ENCODE results near the gene ERP27.

Gene ERP27

DNA sequence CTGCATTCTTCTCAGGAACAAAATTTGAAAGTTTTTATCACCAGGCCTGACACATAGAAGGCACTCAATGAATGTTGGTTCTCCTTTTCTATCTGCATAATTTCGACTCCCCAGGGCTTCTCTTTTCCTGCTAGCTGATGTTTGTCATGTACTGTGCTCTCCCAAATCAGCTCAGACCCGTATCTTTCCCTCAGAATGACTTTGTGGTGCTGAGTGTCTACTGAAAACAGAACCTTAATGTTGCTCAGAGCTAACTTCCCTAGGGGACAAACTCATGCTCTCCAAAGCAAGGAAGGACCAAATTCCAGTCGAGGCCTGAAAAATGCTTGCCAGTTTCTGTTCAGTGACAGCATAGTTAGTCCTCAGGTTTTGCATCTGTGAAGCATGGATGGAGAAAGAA is 21.1 kb upstream of the ERP27 start:
- peak in 1 of 2 experiments; percentile 35 for DNase-seq

- DNase-seq = no peak
These were observed 20.7 kb upstream of the ERP27 start for GRCh38 chr12:14959126-14959440.

DNA sequence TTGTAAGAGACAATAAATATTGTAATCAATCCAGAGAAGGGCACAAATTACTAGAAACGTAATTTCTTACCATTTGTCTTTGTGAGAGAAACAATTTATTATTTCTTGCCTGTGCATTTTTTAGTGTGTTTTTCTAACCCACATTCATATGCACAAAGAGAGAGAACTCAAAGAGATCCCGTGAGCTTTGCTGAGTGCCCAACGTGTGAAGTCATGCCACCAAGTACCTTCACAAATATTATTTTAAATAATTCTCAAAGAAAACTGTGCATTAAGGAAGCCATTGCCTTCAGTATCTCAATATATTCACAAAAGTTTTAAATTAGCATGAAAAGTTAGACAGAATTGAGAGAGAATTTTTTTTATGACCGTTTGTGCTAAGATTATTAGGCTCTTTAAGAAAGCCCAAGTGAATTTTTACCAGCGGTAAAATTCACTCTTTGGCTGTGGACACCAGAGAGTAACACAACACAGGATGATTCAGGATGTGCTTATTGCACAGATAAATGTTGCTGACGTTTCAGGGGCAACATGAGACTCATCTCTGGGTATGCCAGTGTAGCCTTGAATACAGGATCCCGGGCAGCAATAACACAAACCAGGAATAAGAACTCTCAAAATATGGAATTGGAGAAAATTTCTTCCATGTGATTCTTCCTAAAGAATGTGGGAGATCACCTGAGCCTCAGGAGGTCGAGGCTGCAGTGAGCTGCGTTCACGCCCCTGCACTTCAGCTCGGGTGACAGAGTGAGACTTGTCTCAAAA is 20.2 kb upstream of the ERP27 start:
- peak in 1 of 2 experiments; percentile 30 for DNase-seq

DNA sequence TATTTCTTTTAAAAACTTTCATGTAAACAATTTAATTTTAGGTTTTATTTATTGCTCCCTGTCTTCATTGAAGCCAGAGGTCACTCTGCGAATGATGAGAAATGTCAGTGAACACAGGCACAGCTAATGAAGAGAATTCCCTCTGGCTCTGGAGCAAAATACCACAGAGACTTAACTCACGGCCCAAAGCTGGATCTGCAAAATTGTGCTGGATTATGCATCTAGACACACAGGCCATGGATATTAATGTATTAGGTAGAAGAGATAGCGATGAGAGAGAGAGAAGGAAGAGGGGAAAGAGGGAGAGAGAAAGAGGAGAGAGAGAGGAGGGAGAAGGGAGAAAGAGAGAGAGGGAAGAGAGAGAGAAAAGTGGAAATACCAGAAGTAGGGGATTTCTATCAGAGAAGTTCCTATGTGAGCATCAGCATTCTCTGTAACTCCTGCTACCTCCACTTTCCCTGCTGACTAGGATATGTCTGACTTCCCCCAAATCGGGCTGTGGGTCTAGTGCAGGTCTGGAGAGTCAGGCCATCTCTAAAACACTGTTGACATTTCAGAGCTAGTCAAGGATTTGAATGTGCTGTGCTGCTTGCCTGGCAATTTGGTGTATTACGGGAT is 19.3 kb upstream of the ERP27 start:
- peak in 1 of 2 experiments; percentile 35 for DNase-seq

GRCh38 chr12:14956905-14957304 is 18.6 kb upstream of the ERP27 start:
- DNase-seq = no peak

DNA sequence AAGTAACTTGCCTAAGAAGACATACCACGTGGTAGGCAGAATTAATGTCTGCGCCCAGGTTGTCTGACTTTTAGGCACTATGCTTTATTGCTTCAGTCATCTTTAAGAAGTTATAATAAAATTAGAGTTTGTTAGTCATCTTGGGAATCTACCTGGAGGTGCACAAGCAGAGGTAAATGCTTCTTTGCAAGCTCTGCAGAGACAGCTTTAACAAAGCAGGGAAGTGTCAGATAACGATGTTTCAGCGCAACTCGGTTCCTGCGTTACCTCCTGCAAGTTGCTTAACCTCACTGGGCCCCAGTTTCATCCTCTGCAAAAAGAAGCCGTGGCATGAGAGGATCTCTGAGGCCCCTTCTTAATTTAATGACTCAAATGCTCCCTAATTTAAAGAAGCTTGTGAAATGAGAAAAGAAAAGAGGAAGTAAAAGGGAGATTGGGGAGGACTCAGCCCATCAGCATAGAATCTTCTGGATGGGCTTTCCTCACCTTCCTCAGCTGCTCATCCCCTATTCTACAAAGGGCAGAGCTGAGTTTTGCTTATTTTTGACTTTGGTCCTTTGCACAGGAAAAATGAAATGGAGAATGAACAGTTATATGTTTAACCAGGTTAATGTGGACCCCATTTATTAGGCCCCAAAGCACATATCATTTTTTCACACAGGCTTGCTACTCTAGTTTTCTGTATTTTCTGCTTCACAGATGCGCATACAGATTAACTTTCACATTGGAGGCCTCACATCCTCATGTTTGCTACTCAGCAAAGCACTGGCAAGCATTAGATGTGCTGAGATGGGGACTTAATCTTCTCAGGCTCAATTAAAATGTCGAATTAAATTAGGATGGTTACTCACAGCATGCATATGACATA is 17.9 kb upstream of the ERP27 start:
- DNase-seq = peak; percentile 88 to 91

DNA sequence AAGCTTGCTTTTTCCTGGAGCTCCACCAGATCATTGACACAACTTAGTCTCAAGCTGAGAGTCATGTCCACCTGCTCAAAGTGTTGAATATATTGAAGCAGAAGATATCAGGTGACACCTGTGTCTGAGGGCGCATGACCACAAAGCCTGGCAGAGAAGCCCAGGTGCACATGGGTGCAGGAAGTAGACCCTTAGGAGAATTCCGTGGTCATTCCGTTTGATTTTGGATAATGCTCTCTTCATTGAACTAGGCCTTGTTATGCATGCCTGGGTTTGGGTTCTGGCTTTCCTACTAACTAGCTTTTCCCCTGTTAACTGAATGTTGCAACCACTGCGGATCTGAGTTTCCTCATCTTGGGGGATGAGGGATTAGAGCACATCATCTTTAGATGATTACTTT is 15.9 kb upstream of the ERP27 start:
- DNase-seq = peak in 1 of 2 experiments; percentile 22

- DNase-seq = no peak
These were observed 15.4 kb upstream of the ERP27 start for GRCh38 chr12:14953752-14954151.

DNA sequence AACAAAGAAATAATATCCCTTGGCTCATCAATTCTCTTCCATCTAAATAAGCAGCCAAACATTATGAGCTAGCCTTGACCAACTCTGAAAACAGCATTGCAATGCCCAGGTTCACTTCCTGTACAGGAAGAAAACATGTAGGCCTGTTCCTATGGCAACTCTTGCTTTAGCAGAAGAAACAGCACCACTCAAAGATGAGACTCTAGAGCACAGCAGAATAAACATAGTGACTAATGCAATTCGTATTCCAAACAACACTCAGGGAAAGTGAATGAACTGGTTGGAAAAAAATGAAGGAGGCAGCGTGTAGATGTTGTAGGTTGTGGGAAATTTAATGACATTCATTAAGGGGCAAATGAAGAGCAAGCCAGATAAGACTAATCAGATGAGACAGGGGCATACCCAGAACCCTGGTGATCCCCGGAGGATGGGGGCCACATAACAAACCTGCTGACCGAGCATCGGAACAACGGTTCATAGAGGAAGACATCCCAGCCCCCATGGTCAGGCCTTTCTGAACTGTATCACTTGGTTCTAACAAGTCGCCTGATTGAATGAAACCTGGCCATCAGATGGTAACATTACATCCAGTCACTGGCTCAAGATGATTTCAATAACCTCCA is 14.1 kb upstream of the ERP27 start:
- peak; percentile 78 to 86 for DNase-seq

GRCh38 chr12:14951851-14952250 is 13.5 kb upstream of the ERP27 start:
- no peak for DNase-seq

DNA sequence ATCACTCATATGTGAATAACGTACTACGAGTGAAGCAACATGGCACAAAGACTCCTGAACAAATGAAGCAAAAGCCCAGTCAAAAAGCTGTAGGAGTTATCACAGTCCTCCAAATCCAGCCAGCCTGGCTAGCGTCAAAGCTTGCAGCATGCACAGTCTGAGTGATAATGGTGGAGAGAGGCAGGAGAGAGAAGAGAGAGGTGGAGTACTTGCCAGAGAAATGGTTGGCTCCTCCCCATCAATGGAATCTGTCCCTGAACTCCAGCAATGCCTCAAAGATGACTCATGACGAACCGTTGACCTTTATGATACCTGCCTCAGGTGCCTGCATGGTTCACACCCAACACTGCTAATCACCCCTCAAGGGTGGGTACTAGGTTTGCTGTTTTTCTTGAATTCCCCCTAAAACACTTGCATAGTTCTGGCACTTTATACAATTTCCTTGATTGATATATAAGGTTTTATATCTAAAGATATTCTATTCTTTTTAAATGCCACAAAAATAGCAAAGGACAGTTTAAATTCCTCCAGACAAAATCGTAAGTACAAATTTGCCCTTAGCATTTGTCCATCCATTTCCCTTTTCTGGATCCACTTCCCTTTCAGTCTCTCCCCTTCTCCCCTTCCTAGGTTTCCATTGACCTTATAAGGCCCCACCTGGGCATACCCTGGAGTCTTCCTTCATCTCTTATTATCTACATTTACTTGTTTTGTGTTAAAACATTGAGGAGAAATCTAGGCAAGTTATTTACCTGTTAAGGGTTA is 12.8 kb upstream of the ERP27 start:
- DNase-seq = no peak

- no peak for DNase-seq
These were observed 12.1 kb upstream of the ERP27 start for GRCh38 chr12:14950421-14950820.

DNA sequence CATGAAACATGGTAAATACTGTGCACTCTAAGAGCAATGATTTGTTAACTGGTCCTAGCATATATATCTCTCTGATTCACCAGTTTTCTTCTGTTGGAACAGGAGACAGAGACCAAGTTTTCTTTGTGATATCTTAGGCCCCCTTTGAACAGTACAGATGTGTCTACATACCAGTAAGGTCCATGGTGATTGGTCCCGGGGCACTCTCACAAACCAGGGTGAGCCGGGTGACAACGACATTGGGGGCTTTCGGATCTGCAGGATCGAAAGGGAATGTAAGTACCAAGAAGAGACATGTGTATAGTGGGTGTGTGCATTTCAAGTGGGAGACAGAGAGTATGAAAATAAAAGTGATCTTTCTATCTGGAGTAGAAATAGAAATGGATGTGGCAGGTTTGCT is 11.3 kb upstream of the ERP27 start:
- DNase-seq = no peak

GRCh38 chr12:14948672-14949071 is 10.3 kb upstream of the ERP27 start:
- peak; percentile 92 to 96 for DNase-seq

- no peak for DNase-seq
These were observed 8.5 kb upstream of the ERP27 start for GRCh38 chr12:14946861-14947260.

DNA sequence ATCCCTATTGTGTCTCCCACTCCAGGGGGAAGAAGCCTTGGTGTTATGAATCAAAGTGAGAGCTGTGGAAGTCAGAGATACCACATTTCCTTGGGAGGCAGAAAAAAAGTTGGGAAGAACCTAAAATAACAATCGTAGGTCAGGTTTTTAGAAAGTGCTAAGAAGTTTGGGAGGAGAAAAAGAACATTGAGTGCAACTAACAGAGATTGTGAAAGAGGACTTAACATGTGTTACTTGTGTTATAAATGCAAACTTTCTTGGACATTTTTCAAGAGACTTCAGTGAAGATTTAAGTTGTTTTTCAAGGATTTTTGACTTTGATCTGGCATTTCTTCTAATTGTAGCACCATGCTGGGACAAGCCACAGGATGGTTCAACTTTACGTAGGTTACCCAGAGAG is 7.8 kb upstream of the ERP27 start:
- DNase-seq = no peak

GRCh38 chr12:14942196-14942931 is 4.0 kb upstream of the ERP27 start:
- DNase-seq = no peak

DNA sequence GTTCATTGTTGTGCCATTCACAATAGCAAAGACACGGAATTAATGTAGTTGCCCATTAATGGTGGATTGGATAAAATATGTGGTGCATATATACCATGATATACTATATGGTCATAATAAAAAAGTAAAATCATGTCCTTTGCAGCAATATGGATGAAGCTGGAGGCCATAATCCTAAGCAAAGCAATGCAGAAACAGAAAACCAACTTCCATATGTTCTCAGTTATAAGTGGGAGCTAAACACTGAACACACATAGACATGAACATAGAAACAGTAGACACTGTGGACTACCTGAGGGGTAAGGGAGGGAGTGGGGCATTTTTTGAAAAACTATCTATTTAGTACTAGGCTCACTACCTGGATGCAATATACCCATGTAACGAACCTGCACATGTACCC is 3.0 kb upstream of the ERP27 start:
- no peak for DNase-seq

GRCh38 chr12:14937689-14938088 is 648 bp downstream of the ERP27 start:
- DNase-seq = peak; percentile 27 to 39

- DNase-seq = no peak
These were observed 1.3 kb downstream of the ERP27 start for GRCh38 chr12:14937014-14937413.

DNA sequence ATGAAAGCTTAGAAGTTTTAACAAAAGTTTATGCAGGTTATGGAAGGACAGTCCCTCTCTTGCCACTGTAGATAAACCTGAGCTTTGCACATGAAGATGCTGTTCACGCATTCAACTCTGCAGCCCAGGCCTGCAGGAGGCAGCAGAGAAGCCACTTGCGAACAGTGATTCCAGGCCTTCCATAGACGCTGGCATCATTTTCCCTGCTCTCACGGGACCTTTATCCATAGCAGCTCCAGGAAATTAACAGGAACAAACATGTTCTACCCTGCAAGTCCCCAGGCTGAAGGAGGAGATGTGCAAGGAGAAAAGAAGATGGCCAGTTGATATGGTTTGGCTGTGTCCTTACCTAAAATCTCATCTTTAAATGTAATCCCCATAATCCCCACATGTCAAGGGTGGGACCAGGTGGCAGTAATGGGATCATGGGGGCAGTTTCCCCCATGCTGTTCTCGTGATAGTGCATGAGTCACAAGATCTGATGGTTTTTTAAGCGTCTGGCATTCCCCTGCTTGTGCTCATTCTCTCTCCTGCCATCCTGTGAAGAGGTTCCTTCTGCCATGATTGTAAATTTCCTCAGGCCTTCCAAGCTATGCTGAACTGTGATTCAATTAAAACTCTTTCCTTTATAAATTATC is 2.0 kb downstream of the ERP27 start:
- peak in 1 of 2 experiments; percentile 9 for DNase-seq

All from AML-193 (cell line).